Measurements from ENCODE around the gene NPLOC4. TPM values are rescaled to one million over a fixed set of nuclear protein-coding genes. Genes with fewer than 3 reads are reported as not detected.
"Not testable (repeated sequence)": the region's sequence is repeated elsewhere in the genome, so short reads cannot be mapped to it uniquely, and the experiment has no call there.

NPLOC4 gene
- 118 and 131 TPM in 2 replicates for total RNA-seq (2014; rRNA removed; shearing (Covaris generic))

GRCh38 chr17:81636505-81637288, at the start of gene NPLOC4, which contains the start of gene TSPAN10:
Gene NPLOC4, minus strand, starts transcription at chr17:81637112. Its CDS starts 182 bp downstream, at chr17:81636930.
Gene TSPAN10, plus strand, starts transcription at chr17:81637196. Its CDS starts 5,217 bp downstream, at chr17:81642413.
- H3K36me3 ChIP-seq = peaks cover 16% of the 10 kb centered on the region
- H3K27me3 ChIP-seq = no peaks in the 10 kb centered on the region

GRCh38 chr17:81686614-81687013, 49.7 kb upstream of the NPLOC4 start:
- no peak for DNase-seq
- H3K36me3 ChIP-seq = peaks cover 43% of the 10 kb centered on the region
- no peaks in the 10 kb centered on the region for H3K27me3 ChIP-seq
- H3K9me3 ChIP-seq (replicated peaks) = no peaks in the 10 kb centered on the region
- no peak overlapping the region for H3K4me3 ChIP-seq
- peaks cover 17% of the 10 kb centered on the region for H3K4me1 ChIP-seq
- H3K27ac ChIP-seq = no peak overlapping the region

More at GRCh38 chr17:81636505-81637288, at the start of gene NPLOC4, which contains the start of gene TSPAN10:
- peak within 1 kb of the TSS; percentile 68 for H3K27ac ChIP-seq
- DNase-seq = peak; percentile 93 to 97
- H3K4me1 ChIP-seq = no peaks in the 10 kb centered on the region
- peak within 1 kb of the TSS; percentile 83 for H3K4me3 ChIP-seq
- H3K9me3 ChIP-seq (replicated peaks) = no peaks in the 10 kb centered on the region

- peaks cover 37% of the 10 kb centered on the region for H3K36me3 ChIP-seq
- H3K9me3 ChIP-seq (replicated peaks) = no peaks in the 10 kb centered on the region
- no peak overlapping the region for H3K27ac ChIP-seq
- H3K4me3 ChIP-seq = no peak overlapping the region
- no peak for DNase-seq
- no peaks in the 10 kb centered on the region for H3K27me3 ChIP-seq
- H3K4me1 ChIP-seq = peaks cover 26% of the 10 kb centered on the region
These were observed 48.2 kb upstream of the NPLOC4 start for GRCh38 chr17:81685108-81685507.

GRCh38 chr17:81684442-81684911, 47.6 kb upstream of the NPLOC4 start:
- no peak for DNase-seq
- H3K36me3 ChIP-seq = peaks cover 31% of the 10 kb centered on the region
- H3K9me3 ChIP-seq (replicated peaks) = no peaks in the 10 kb centered on the region

GRCh38 chr17:81683584-81684441, 46.9 kb upstream of the NPLOC4 start, which contains the start of the genes ARL16 and HGS:
Gene ARL16, minus strand, starts transcription at chr17:81683797. Its CDS starts 44 bp downstream, at chr17:81683753.
Gene HGS, plus strand, starts transcription at chr17:81684011. Its CDS starts 56 bp downstream, at chr17:81684067.
- Histone ChIP-seq H3K4me1 (peaks cover 28% of the 10 kb centered on the region), H3K36me3 (peaks cover 24% of the 10 kb centered on the region), H3K4me3 (peak within 1 kb of the TSS; percentile 84), H3K9me3 (replicated peaks) (no peaks in the 10 kb centered on the region), H3K27ac (peak within 1 kb of the TSS; percentile 51), H3K27me3 (no peaks in the 10 kb centered on the region)
- DNase-seq = peak; percentile 100

More at GRCh38 chr17:81684442-81684911, 47.6 kb upstream of the NPLOC4 start:
- H3K4me3 ChIP-seq = peak overlapping the region; percentile 84
- no peaks in the 10 kb centered on the region for H3K27me3 ChIP-seq
- peak overlapping the region; percentile 31 for H3K27ac ChIP-seq
- peaks cover 28% of the 10 kb centered on the region for H3K4me1 ChIP-seq

GRCh38 chr17:81683208-81683583, 46.3 kb upstream of the NPLOC4 start:
- peak overlapping the region; percentile 84 for H3K4me3 ChIP-seq
- H3K27ac ChIP-seq = peak overlapping the region; percentile 51
- H3K36me3 ChIP-seq = peaks cover 18% of the 10 kb centered on the region
- DNase-seq = peak; percentile 57 to 61
- H3K4me1 ChIP-seq = peaks cover 28% of the 10 kb centered on the region
- no peaks in the 10 kb centered on the region for H3K27me3 ChIP-seq
- H3K9me3 ChIP-seq (replicated peaks) = no peaks in the 10 kb centered on the region

GRCh38 chr17:81682565-81683207, 45.8 kb upstream of the NPLOC4 start:
- DNase-seq = peak in 1 of 2 experiments; percentile 62
- no peaks in the 10 kb centered on the region for H3K27me3 ChIP-seq
- H3K4me3 ChIP-seq = peak overlapping the region; percentile 84
- H3K27ac ChIP-seq = peak overlapping the region; percentile 51
- peaks cover 15% of the 10 kb centered on the region for H3K36me3 ChIP-seq
- peaks cover 28% of the 10 kb centered on the region for H3K4me1 ChIP-seq
- no peaks in the 10 kb centered on the region for H3K9me3 ChIP-seq (replicated peaks)

- Histone ChIP-seq H3K36me3 (peaks cover 12% of the 10 kb centered on the region), H3K27ac (peak overlapping the region; percentile 2; the same call in 1 of the 2 replicates), H3K9me3 (replicated peaks) (no peaks in the 10 kb centered on the region), H3K27me3 (no peaks in the 10 kb centered on the region), H3K4me3 (peak overlapping the region; percentile 84), H3K4me1 (peaks cover 28% of the 10 kb centered on the region)
- DNase-seq = peak; percentile 89 to 91
These were observed 44.8 kb upstream of the NPLOC4 start for GRCh38 chr17:81681672-81682071.

- peaks cover 9% of the 10 kb centered on the region for H3K36me3 ChIP-seq
- H3K4me1 ChIP-seq = peaks cover 28% of the 10 kb centered on the region
- H3K4me3 ChIP-seq = no peak overlapping the region
- H3K9me3 ChIP-seq (replicated peaks) = no peaks in the 10 kb centered on the region
- H3K27me3 ChIP-seq = no peaks in the 10 kb centered on the region
- H3K27ac ChIP-seq = no peak overlapping the region
- DNase-seq = peak in 1 of 2 experiments; percentile 41
These were observed 43.2 kb upstream of the NPLOC4 start for GRCh38 chr17:81680150-81680549.

GRCh38 chr17:81676906-81677305, 40.0 kb upstream of the NPLOC4 start:
- no peak overlapping the region for H3K27ac ChIP-seq
- no peak overlapping the region for H3K4me3 ChIP-seq
- peaks cover 36% of the 10 kb centered on the region for H3K36me3 ChIP-seq
- no peak for DNase-seq
- H3K4me1 ChIP-seq = peaks cover 13% of the 10 kb centered on the region
- H3K9me3 ChIP-seq (replicated peaks) = no peaks in the 10 kb centered on the region
- no peaks in the 10 kb centered on the region for H3K27me3 ChIP-seq

GRCh38 chr17:81675515-81676221, 38.8 kb upstream of the NPLOC4 start:
- H3K27ac ChIP-seq; H3K27me3 ChIP-seq; H3K9me3 ChIP-seq (replicated peaks); H3K4me3 ChIP-seq; H3K4me1 ChIP-seq: not testable (repeated sequence)
- H3K36me3 ChIP-seq = peaks cover 41% of the 10 kb centered on the region
- peak; percentile 50 to 57 for DNase-seq

- Histone ChIP-seq H3K9me3 (replicated peaks) (no peaks in the 10 kb centered on the region), H3K27me3 (no peaks in the 10 kb centered on the region), H3K36me3 (peaks cover 56% of the 10 kb centered on the region), H3K4me3 (no peak overlapping the region), H3K4me1 (no peaks in the 10 kb centered on the region), H3K27ac (no peak overlapping the region)
- DNase-seq = no peak
These were observed 36.8 kb upstream of the NPLOC4 start for GRCh38 chr17:81673561-81674258.

GRCh38 chr17:81672954-81673353, 36.0 kb upstream of the NPLOC4 start:
- DNase-seq = peak in 1 of 2 experiments; percentile 10
- H3K36me3 ChIP-seq = peaks cover 61% of the 10 kb centered on the region
- H3K9me3 ChIP-seq (replicated peaks) = no peaks in the 10 kb centered on the region
- no peaks in the 10 kb centered on the region for H3K4me1 ChIP-seq
- no peaks in the 10 kb centered on the region for H3K27me3 ChIP-seq
- no peak overlapping the region for H3K4me3 ChIP-seq
- H3K27ac ChIP-seq = no peak overlapping the region
